Endodermal cell (in vitro differentiated cells): Measurements from ENCODE around the gene AFF2. TPM values are rescaled to one million over a fixed set of nuclear protein-coding genes. Genes with fewer than 3 reads are reported as not detected.

ENCODE experiments used
- DNase-seq: peaks from one replicate; pipeline ENCODE4 v3.0.0-alpha.2; 2017
- H3K27ac ChIP-seq: 2 replicates; pipeline ENCODE4 v1.5.1; 2013; ENCODE audit warnings: mild to moderate bottlenecking, low read depth, low read length, moderate library complexity
- H3K27me3 ChIP-seq: 2 replicates; pipeline ENCODE4 v1.6.1; 2013; ENCODE audit warnings: mild to moderate bottlenecking, low read length, moderate library complexity; ENCODE audit not compliant: insufficient read depth, control insufficient read depth, poor library complexity, severe bottlenecking
- H3K36me3 ChIP-seq: 2 replicates; pipeline ENCODE4 v1.7.0; 2013; ENCODE audit warnings: mild to moderate bottlenecking, low read length, moderate library complexity; ENCODE audit not compliant: control insufficient read depth, insufficient read depth
- H3K4me1 ChIP-seq: one replicate; pipeline ENCODE4 v1.7.0; 2013; ENCODE audit warnings: low read length; ENCODE audit not compliant: control insufficient read depth, insufficient read depth
- H3K4me3 ChIP-seq: 2 replicates; pipeline ENCODE4 v1.5.1; 2013; ENCODE audit warnings: mild to moderate bottlenecking, low read length, moderate library complexity
- H3K9ac ChIP-seq: 2 replicates; pipeline ENCODE4 v1.6.1; 2013; ENCODE audit warnings: mild to moderate bottlenecking, low read length, moderate library complexity; ENCODE audit not compliant: poor library complexity, severe bottlenecking; ENCODE audit errors: extremely low read depth
- H3K9me3 ChIP-seq: 2 replicates; pipeline ENCODE4 v1.6.1; 2013; ENCODE audit warnings: mild to moderate bottlenecking, low read length, moderate library complexity; ENCODE audit not compliant: control insufficient read depth
- H3K27ac Mint-ChIP-seq: 2 replicates; pipeline ENCODE4 v1.8.0; 2020; ENCODE audit warnings: mixed read lengths
- H3K27me3 Mint-ChIP-seq: 2 replicates; pipeline ENCODE4 v1.8.0; 2021; ENCODE audit warnings: mild to moderate bottlenecking, mixed read lengths; ENCODE audit not compliant: insufficient read depth
- H3K36me3 Mint-ChIP-seq: 2 replicates; pipeline ENCODE4 v1.8.0; 2020; ENCODE audit warnings: low read depth, mixed read lengths
- H3K4me1 Mint-ChIP-seq: 2 replicates; pipeline ENCODE4 v1.8.0; 2020; ENCODE audit warnings: mixed read lengths
- H3K4me3 Mint-ChIP-seq: 2 replicates; pipeline ENCODE4 v1.8.0; 2020; ENCODE audit warnings: mild to moderate bottlenecking, moderate library complexity, mixed read lengths
- H3K9me3 Mint-ChIP-seq: 2 replicates; pipeline ENCODE4 v1.8.0; 2020; ENCODE audit warnings: mild to moderate bottlenecking, mixed read lengths
- WGBS, 2 experiments: methylation state at CpG; one replicate each; pipeline versions ENCODE4 v1.1.5 to v1.1.7; 2013; ENCODE audit warnings: missing lambda C conversion rate in 2 of 2, mixed read lengths in 1 of 2; ENCODE audit not compliant: insufficient coverage in 1 of 2, insufficient read length in 1 of 2; 5-methylcytosine and 5-hydroxymethylcytosine counted together
- total RNA-seq, 2 donors: library from RNA; stranded (reverse); fragmentation: NEBNext Ultra II Directional in 1 of 2; extraction: Animal tissue kit (Norgen Biotek cat#: 25700) in 1 of 2; gene quantifications; 2 replicates in 1 of 2; 3 replicates in 1 of 2; pipeline ENCODE4 v1.2.1, GENCODE V29; 2021
- TF ChIP-seq, protein P1 (sequence below): fragments of 200-600 bp; sonication (generic); conservative IDR thresholded peaks from 2 replicates; pipeline ENCODE4 v1.5.0; 2021; ENCODE audit warnings: antibody characterized with exemption, mild to moderate bottlenecking

Gene AFF2
- total RNA-seq, 2 donors from 2014 or later: 3.7 to 5.6 TPM

DNA sequence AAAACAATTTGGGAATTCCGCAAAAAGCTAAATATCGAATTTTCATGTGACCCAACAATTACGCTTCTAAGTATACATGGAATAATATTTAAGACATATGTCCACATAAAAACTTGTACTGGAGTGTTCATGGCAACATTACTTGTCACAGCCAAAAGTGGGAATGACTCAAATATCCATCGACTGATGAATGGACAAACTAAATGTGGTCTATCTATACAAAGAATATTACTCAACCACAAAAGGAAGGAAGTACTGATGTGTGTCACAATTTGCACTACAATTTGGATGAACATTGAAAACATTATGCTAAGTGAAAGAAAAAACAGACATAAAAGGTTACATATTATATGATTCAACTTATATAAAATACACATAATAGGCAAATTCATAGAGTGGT is 71.9 kb downstream of the AFF2 start:
- H3K4me3 ChIP-seq: no peak overlapping the region
- no peaks in the 10 kb centered on the region for H3K36me3 ChIP-seq
- Mint-ChIP-seq H3K9me3 (peaks cover 25% of the 10 kb centered on the region), H3K36me3 (no peaks in the 10 kb centered on the region), H3K27ac (no peak overlapping the region), H3K4me1 (peaks cover 4% of the 10 kb centered on the region), H3K27me3 (no peaks in the 10 kb centered on the region), H3K4me3 (no peak overlapping the region)
- H3K27me3 ChIP-seq: no peaks in the 10 kb centered on the region
- no peak overlapping the region for H3K9ac ChIP-seq
- 100% methylated on average over 2 of the region's 4 CpGs; no CpG with 5 or more reads in 1 of the 2 experiments for WGBS, 2 experiments
- TF ChIP-seq, protein P1, sequence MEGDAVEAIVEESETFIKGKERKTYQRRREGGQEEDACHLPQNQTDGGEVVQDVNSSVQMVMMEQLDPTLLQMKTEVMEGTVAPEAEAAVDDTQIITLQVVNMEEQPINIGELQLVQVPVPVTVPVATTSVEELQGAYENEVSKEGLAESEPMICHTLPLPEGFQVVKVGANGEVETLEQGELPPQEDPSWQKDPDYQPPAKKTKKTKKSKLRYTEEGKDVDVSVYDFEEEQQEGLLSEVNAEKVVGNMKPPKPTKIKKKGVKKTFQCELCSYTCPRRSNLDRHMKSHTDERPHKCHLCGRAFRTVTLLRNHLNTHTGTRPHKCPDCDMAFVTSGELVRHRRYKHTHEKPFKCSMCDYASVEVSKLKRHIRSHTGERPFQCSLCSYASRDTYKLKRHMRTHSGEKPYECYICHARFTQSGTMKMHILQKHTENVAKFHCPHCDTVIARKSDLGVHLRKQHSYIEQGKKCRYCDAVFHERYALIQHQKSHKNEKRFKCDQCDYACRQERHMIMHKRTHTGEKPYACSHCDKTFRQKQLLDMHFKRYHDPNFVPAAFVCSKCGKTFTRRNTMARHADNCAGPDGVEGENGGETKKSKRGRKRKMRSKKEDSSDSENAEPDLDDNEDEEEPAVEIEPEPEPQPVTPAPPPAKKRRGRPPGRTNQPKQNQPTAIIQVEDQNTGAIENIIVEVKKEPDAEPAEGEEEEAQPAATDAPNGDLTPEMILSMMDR: no peak
- no peaks in the 10 kb centered on the region for H3K9me3 ChIP-seq
- no peak overlapping the region for H3K27ac ChIP-seq
- H3K4me1 ChIP-seq: no peaks in the 10 kb centered on the region
- no peak for DNase-seq

DNA sequence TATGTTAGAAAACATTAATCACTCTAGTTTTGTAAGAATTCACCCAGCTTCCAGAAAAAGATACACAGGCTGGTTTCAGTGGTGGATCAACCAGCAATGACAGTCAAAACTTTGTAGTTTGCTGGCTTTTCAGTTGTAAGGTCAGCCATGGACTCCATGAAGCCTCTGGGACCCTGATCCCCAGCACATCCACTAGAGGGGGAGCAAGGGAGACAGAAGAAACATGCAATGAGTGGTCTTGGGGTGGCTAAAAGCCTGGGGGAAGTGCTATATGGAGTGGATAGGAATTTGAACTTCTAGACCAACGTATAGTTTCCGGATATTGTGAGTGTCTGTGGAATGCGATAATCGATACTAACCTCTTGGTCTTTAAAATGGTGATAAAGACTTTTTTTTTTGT is 72.7 kb downstream of the AFF2 start:
- Mint-ChIP-seq H3K4me3 (no peak overlapping the region), H3K9me3 (peaks cover 30% of the 10 kb centered on the region), H3K4me1 (peaks cover 4% of the 10 kb centered on the region), H3K27me3 (no peaks in the 10 kb centered on the region), H3K36me3 (no peaks in the 10 kb centered on the region), H3K27ac (no peak overlapping the region)
- 98% methylated on average over 4 of the region's 4 CpGs; no CpG with 5 or more reads in 1 of the 2 experiments for WGBS, 2 experiments
- peak; percentile 62 for DNase-seq
- Histone ChIP-seq H3K27me3 (no peaks in the 10 kb centered on the region), H3K36me3 (no peaks in the 10 kb centered on the region), H3K9ac (no peak overlapping the region), H3K9me3 (no peaks in the 10 kb centered on the region), H3K27ac (no peak overlapping the region), H3K4me1 (no peaks in the 10 kb centered on the region), H3K4me3 (no peak overlapping the region)
- TF ChIP-seq, protein P1: peak; percentile 67

DNA sequence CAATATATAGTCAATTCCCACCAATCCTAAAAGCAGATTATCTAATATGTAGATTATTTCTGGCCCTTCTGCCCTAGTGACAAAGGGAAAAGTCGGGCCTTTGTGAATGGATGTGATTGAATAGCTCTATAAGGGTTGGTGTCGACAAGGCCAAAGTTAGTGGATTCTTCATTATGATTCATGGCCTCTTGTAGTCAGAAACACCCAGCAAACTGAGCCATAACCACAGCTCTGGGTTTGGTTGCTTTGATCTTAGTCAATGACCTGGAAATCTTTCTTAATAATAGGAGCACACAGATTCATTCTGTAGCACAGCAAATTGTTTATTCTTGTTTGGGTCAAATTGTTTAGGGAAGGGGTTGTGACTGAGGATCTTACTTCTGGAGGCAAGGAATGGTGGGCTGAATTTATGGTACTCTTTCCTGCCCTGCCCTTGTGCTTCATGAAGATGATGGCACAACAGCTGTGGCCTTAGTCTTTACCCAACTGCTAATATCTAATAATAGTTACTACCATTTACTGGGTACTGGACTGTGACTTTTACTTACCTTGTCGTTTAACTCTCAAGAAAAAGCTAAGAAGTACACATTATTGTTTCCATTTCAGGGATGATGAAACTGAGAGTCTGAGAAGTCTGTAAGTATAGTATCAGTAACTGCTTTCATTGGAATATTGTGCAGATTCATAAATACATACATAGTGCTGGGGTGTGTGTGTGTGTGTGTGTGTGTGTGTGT is 74.0 kb downstream of the AFF2 start:
- no peaks in the 10 kb centered on the region for H3K4me1 ChIP-seq
- H3K36me3 ChIP-seq: no peaks in the 10 kb centered on the region
- Mint-ChIP-seq H3K36me3 (no peaks in the 10 kb centered on the region), H3K27me3 (no peaks in the 10 kb centered on the region), H3K27ac (no peak overlapping the region), H3K9me3 (peaks cover 32% of the 10 kb centered on the region), H3K4me3 (no peak overlapping the region), H3K4me1 (peaks cover 4% of the 10 kb centered on the region)
- H3K4me3 ChIP-seq: no peak overlapping the region
- WGBS, 2 experiments: 90% methylated on average over 3 of the region's 3 CpGs; no CpG with 5 or more reads in 1 of the 2 experiments
- no peaks in the 10 kb centered on the region for H3K9me3 ChIP-seq
- H3K27ac ChIP-seq: no peak overlapping the region
- H3K9ac ChIP-seq: no peak overlapping the region
- no peak for DNase-seq
- H3K27me3 ChIP-seq: no peaks in the 10 kb centered on the region
- TF ChIP-seq, protein P1: no peak
